Spinal cord (tissue), 10 donors: Measurements from ENCODE around the gene LRRC43. TPM values are rescaled to one million over a fixed set of nuclear protein-coding genes. Genes with fewer than 3 reads are reported as not detected.
"Not testable (repeated sequence)": the region's sequence is repeated elsewhere in the genome, so short reads cannot be mapped to it uniquely, and the experiment has no call there.

ENCODE experiments used
- DNase-seq, 6 donors: peaks; one replicate each; pipeline versions ENCODE4 v3.0.0 to v3.0.0-alpha.2; 2013 to 2015; ENCODE audit warnings: low spot score in 6 of 6, low read depth in 4 of 6
- H3K27ac ChIP-seq: one replicate; pipeline ENCODE4 v1.5.1; 2013; ENCODE audit warnings: low read depth, low read length, control low read depth
- H3K27me3 ChIP-seq: one replicate; pipeline ENCODE4 v1.6.1; 2013; ENCODE audit warnings: low read length; ENCODE audit not compliant: control insufficient read depth, insufficient read depth
- H3K36me3 ChIP-seq: one replicate; pipeline ENCODE4 v1.6.1; 2013; ENCODE audit warnings: low read length; ENCODE audit not compliant: control insufficient read depth, insufficient read depth
- H3K4me1 ChIP-seq: one replicate; pipeline ENCODE4 v1.6.1; 2013; ENCODE audit warnings: low read length; ENCODE audit not compliant: control insufficient read depth, insufficient read depth
- H3K4me3 ChIP-seq: one replicate; pipeline ENCODE4 v1.5.1; 2013; ENCODE audit warnings: low read depth, low read length, control low read depth
- H3K9me3 ChIP-seq: one replicate; pipeline ENCODE4 v1.6.1; 2013; ENCODE audit warnings: low read length; ENCODE audit not compliant: control insufficient read depth, insufficient read depth
- WGBS: methylation state at CpG from one replicate; pipeline ENCODE4 v1.1.5; 2013; ENCODE audit warnings: missing lambda C conversion rate; ENCODE audit not compliant: insufficient coverage; 5-methylcytosine and 5-hydroxymethylcytosine counted together
- polyA plus RNA-seq, 2 donors: library from polyadenylated mRNA; unstranded; fragments of 120-200 nt; gene quantifications; one replicate each; pipeline ENCODE4 v1.2.1, GENCODE V29; 2013; ENCODE audit not compliant: insufficient read length in 2 of 2
- total RNA-seq, 2 donors: library from RNA; depleted of rRNA in 1 of 2; stranded (reverse); fragments of 120-200 nt in 1 of 2; fragments of >200 nt in 1 of 2; gene quantifications; one replicate each; pipeline versions ENCODE4 v1.2.3 to v1.2.4, GENCODE V29; 2013 to 2014
- donor health status: healthy.

Gene LRRC43
- total and polyA plus RNA-seq, 4 donors, result 4.6 to 8.9 (median 7.7) TPM

DNA sequence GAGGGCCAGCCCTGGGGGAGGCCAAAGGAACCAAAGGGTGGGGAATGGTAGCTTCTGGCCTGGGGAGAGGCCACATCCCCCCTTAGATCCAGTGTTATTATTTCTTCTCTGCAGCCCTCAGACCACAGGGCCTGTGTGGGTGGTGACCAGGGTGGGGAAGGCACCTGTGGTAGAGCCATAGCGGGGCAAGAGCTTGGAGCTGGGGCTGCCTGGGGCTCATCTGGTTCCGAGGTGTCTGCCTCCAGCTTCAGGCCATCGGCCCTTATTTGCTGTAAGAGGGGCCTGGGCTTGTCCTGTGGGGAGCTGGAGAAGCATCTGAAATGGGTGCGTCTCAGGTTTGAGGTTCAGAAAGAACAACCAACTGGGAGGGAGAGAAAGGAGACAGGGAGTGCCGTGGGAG, 18.5 kb downstream of the LRRC43 start:
- Histone ChIP-seq H3K36me3 (peaks cover 16% of the 10 kb centered on the region), H3K27ac (no peak overlapping the region), H3K9me3 (no peaks in the 10 kb centered on the region), H3K4me3 (no peak overlapping the region), H3K4me1 (peaks cover 24% of the 10 kb centered on the region), H3K27me3 (peaks cover 39% of the 10 kb centered on the region)
- DNase-seq, result no peak
- WGBS, result 96% methylated on average over 4 of the region's 5 CpGs

DNA sequence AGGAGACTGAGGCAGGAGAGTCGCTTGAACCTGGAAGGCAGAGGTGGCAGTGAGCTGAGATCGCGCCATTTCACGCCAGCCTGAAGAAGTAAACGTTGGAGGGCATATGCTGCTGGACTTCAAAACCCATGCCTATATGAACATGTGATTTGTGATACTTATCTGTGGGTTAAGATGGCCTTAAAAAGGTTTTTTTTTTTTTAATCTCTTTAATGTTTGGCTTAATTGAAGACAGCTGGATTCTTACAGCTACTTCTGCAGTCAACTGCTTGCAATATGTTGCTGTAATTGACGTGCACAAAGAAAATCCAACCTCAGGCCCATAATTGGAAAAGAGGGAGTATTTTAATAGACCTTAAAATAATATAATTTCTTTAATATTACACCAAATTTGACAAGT, 19.1 kb downstream of the LRRC43 start:
- Histone ChIP-seq H3K4me1 (peaks cover 24% of the 10 kb centered on the region), H3K27ac (no peak overlapping the region), H3K4me3 (no peak overlapping the region), H3K36me3 (peaks cover 22% of the 10 kb centered on the region), H3K27me3 (peaks cover 39% of the 10 kb centered on the region), H3K9me3 (no peaks in the 10 kb centered on the region)
- no peak for DNase-seq
- WGBS, result 93% methylated on average over 5 of the region's 6 CpGs

DNA sequence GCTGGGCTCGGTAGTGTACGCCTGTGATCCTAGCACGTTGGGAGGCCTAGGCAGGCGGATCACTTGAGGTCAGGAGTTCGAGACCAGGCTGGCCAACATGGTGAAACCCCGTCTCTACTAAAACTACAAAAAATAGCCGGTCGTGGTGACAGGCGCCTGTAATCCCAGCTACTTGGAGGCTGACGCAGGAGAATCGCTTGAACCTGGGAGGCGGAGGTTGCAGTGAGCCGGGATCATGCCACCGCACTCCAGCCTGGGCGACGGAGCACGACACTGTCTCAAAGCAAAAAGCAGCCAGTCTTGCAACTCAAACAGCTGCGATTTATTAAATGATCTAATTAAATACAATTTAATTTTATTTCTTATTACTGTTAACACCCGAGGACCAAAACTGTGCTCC, 19.9 kb downstream of the LRRC43 start:
- H3K9me3 ChIP-seq, H3K27ac ChIP-seq, DNase-seq: not testable (repeated sequence)
- Histone ChIP-seq H3K4me3 (peak overlapping the region; percentile 48), H3K36me3 (peaks cover 29% of the 10 kb centered on the region), H3K27me3 (peaks cover 39% of the 10 kb centered on the region), H3K4me1 (peaks cover 24% of the 10 kb centered on the region)
- WGBS, result 64% methylated on average over 15 of the region's 19 CpGs

DNA sequence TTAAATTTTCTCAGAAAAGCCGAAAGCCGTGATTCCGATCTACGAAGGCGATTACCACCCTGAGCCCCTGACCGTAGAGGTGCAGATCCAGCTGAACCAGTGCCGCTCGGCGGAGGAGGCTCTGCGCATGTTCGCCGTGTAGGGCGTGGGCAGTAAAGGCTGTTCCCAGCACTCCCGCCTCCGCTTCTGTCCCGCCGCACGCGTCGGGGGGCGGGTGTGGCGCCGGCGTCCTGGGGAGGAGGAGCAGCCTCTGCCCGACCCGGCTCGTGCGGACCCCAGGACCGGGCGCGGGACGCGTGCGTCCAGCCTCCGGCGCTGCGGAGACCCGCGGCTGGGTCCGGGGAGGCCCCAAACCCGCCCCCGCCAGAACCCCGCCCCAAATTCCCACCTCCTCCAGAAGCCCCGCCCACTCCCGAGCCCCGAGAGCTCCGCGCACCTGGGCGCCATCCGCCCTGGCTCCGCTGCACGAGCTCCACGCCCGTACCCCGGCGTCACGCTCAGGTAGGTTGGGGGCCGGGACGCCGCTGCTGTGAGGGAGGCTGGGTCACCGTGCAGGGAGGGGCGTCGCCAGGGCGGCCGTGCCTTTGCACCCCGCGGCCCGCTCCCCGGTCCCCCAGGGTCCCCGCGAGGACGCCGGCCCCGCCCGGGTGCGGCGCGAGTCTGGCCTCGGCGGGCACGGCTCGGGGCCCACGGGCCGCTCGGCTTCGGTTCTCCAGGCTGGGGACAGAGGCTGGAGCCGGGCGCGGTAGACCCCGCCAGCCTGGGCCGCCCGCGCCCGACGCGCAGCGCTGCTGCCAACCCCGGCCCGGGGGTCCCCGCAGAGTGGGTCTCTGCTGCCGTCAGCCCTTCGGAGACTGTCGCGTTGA, 20.6 kb downstream of the LRRC43 start, which contains the start of gene B3GNT4:
Gene B3GNT4 (plus strand): TSS at position 409 of the 866 bp plus-strand sequence. CDS start 910 bp downstream, outside the sequence.
- Histone ChIP-seq H3K9me3 (no peaks in the 10 kb centered on the region), H3K36me3 (peaks cover 36% of the 10 kb centered on the region), H3K4me3 (peak within 1 kb of the TSS; percentile 48), H3K4me1 (peaks cover 24% of the 10 kb centered on the region), H3K27ac (no peak within 1 kb of the TSS), H3K27me3 (peaks cover 39% of the 10 kb centered on the region)
- under 1% methylated on average over 102 of the region's 104 CpGs for WGBS
- DNase-seq, result peak in 5 of 6 donors; percentile 37 to 89 (median 41)

DNA sequence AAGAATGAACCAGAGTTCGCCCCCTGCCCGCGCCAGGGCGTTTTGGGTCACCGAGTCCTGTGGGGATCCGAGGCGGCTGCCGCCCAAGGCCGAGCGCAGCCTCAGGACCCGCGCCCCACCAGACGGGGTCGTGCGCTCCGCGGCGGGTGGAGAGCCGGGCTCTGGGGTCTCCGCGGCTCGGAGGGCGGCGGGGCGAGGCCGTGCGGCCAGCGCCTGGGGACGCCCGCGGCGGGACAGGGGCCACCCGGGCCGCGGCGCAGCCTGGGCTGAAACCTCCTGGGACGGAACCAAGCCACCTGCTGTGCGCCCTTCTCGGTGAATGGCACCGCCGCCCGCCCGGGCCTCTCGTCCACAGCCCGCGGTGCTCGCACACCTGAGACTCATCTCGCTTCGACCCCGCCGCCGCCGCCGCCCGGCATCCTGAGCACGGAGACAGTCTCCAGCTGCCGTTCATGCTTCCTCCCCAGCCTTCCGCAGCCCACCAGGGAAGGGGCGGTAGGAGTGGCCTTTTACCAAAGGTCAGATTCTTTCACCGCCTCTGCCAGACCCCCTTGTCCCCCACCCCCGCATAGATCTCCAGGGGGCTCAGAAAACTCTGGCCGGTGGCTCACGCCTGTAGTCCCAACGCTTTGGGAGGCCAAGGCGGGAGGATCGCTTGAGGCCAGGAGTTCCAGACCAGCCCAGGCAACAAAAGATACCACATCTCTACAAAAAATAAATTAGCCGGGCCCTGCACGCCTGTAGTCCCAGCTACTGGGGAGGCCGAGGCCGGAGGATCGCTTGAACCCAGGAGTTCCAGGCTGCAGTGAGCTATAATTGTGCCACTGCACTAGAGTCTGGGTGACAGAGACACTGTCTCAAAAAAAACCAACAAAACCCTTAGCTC, 21.5 kb downstream of the LRRC43 start:
- DNase-seq, result no peak
- Histone ChIP-seq H3K4me3 (no peak overlapping the region), H3K9me3 (no peaks in the 10 kb centered on the region), H3K36me3 (peaks cover 44% of the 10 kb centered on the region), H3K27me3 (peaks cover 39% of the 10 kb centered on the region), H3K4me1 (peaks cover 24% of the 10 kb centered on the region), H3K27ac (no peak overlapping the region)
- WGBS, result 6% methylated on average over 67 of the region's 71 CpGs

DNA sequence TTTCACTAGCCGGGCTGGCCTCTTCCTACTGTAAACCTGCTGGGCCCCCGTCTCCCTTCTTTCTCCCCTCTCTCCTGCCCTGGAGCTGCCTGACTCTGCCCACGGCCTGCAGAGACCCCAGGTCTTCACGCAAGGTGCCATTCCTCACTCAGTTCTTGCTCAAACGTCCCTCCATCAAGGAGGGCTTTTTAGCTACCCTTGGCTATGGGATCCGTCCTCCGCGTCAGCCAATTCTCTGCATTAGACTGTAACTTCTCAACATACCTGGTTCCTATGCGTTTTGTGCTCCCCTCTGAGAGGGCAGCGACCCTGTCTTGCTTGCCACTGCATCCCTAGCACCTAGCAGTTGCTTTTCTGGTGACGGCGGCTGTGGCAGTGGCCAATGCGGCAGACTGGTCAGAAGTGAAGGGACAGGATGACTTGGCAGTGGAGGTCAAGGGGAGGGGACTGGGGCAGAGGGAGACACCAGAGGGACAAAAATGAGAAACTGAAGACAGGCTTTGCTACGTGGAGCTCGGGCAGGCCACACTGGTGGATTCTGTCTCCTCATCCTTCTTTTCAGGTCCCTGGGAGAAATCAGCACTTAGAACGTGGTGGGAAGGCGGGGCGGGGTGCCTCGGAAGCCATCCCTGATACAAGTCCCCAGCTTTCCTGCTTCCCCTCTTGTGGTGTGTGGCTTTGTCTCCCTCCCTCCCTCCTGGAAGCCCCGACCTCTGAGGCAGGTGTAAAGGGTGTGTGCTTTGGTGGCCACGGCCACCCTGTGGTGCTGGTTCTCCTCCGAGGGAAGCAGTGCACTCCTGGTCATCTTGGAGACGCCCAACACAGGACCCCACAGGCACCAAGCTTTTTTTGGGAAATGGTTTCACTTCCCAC, 22.4 kb downstream of the LRRC43 start:
- H3K9me3 ChIP-seq, result no peaks in the 10 kb centered on the region
- H3K27ac ChIP-seq, result no peak overlapping the region
- H3K4me1 ChIP-seq, result peaks cover 24% of the 10 kb centered on the region
- WGBS, result 60% methylated on average over 18 of the region's 23 CpGs
- no peak for DNase-seq
- peaks cover 39% of the 10 kb centered on the region for H3K27me3 ChIP-seq
- H3K36me3 ChIP-seq, result peaks cover 48% of the 10 kb centered on the region
- H3K4me3 ChIP-seq, result no peak overlapping the region

DNA sequence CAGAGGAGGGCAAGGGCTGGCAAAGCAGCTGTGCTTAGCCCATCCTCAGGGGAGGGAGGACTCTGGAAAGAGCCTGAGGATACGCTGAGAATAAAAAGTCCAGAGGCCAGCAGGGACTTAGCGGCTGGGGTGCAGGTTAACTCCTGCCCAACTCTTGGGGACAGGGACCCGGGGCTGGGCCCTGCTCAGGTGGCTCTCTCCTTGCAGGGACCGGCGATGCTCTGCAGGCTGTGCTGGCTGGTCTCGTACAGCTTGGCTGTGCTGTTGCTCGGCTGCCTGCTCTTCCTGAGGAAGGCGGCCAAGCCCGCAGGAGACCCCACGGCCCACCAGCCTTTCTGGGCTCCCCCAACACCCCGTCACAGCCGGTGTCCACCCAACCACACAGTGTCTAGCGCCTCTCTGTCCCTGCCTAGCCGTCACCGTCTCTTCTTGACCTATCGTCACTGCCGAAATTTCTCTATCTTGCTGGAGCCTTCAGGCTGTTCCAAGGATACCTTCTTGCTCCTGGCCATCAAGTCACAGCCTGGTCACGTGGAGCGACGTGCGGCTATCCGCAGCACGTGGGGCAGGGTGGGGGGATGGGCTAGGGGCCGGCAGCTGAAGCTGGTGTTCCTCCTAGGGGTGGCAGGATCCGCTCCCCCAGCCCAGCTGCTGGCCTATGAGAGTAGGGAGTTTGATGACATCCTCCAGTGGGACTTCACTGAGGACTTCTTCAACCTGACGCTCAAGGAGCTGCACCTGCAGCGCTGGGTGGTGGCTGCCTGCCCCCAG, 23.4 kb downstream of the LRRC43 start:
- Histone ChIP-seq H3K9me3 (no peaks in the 10 kb centered on the region), H3K4me1 (peaks cover 24% of the 10 kb centered on the region), H3K27ac (no peak overlapping the region), H3K4me3 (no peak overlapping the region), H3K27me3 (peaks cover 34% of the 10 kb centered on the region), H3K36me3 (peaks cover 50% of the 10 kb centered on the region)
- DNase-seq, result no peak
- 64% methylated on average over 22 of the region's 27 CpGs for WGBS

DNA sequence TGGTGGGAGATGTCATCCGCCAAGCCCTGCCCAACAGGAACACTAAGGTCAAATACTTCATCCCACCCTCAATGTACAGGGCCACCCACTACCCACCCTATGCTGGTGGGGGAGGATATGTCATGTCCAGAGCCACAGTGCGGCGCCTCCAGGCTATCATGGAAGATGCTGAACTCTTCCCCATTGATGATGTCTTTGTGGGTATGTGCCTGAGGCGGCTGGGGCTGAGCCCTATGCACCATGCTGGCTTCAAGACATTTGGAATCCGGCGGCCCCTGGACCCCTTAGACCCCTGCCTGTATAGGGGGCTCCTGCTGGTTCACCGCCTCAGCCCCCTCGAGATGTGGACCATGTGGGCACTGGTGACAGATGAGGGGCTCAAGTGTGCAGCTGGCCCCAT, 24.1 kb downstream of the LRRC43 start:
- Histone ChIP-seq H3K9me3 (no peaks in the 10 kb centered on the region), H3K4me3 (no peak overlapping the region), H3K36me3 (peaks cover 55% of the 10 kb centered on the region), H3K4me1 (peaks cover 24% of the 10 kb centered on the region), H3K27me3 (peaks cover 32% of the 10 kb centered on the region), H3K27ac (no peak overlapping the region)
- WGBS, result 100% methylated on average over 6 of the region's 8 CpGs
- DNase-seq, result no peak
